Trophoblast cell (in vitro differentiated cells and primary cell): ENCODE data around the gene ADM2.

Experiments used
- DNase-seq, 2 donors: peaks; one replicate each; pipeline ENCODE4 v3.0.0-alpha.2; 2016
- H2AFZ ChIP-seq: 2 replicates; pipeline ENCODE4 v1.6.1; 2013; ENCODE audit warnings: low read length, moderate library complexity, mild to moderate bottlenecking; ENCODE audit not compliant: insufficient read depth, poor library complexity
- H2AK5ac ChIP-seq: 2 replicates; pipeline ENCODE4 v1.6.1; 2013; ENCODE audit warnings: mild to moderate bottlenecking, low read length
- H2BK120ac ChIP-seq: 2 replicates; pipeline ENCODE4 v1.6.1; 2013; ENCODE audit warnings: low read length, mild to moderate bottlenecking, moderate library complexity; ENCODE audit not compliant: insufficient read depth, poor library complexity
- H2BK12ac ChIP-seq: 2 replicates; pipeline ENCODE4 v1.6.1; 2013; ENCODE audit warnings: mild to moderate bottlenecking, low read length, moderate library complexity
- H2BK5ac ChIP-seq: 2 replicates; pipeline ENCODE4 v1.6.1; 2013; ENCODE audit warnings: low read length, low read depth, moderate library complexity, mild to moderate bottlenecking; ENCODE audit not compliant: poor library complexity
- H3K14ac ChIP-seq: 2 replicates; pipeline ENCODE4 v1.6.1; 2013; ENCODE audit warnings: mild to moderate bottlenecking, low read length
- H3K18ac ChIP-seq: 2 replicates; pipeline ENCODE4 v1.6.1; 2013; ENCODE audit warnings: mild to moderate bottlenecking, low read length
- H3K23ac ChIP-seq: 2 replicates; pipeline ENCODE4 v1.6.1; 2013; ENCODE audit warnings: low read length
- H3K27ac ChIP-seq: 2 replicates; pipeline ENCODE4 v1.5.1; 2013; ENCODE audit warnings: low read depth, mild to moderate bottlenecking, inconsistent platforms, low read length, moderate library complexity
- H3K27me3 ChIP-seq: 2 replicates; pipeline ENCODE4 v1.6.1; 2013; ENCODE audit warnings: inconsistent platforms, mild to moderate bottlenecking, low read length, moderate library complexity; ENCODE audit not compliant: insufficient read depth
- H3K36me3 ChIP-seq, 2 experiments: 1 replicate in 1 of 2; 2 replicates in 1 of 2; pipeline ENCODE4 v1.6.1; 2013; ENCODE audit warnings: low read length in 2 of 2, mild to moderate bottlenecking in 2 of 2, moderate library complexity in 1 of 2; ENCODE audit not compliant: insufficient read depth in 2 of 2, control insufficient read depth in 1 of 2
- H3K4ac ChIP-seq: 2 replicates; pipeline ENCODE4 v1.6.1; 2013; ENCODE audit warnings: low read depth, mild to moderate bottlenecking, low read length, moderate library complexity
- H3K4me1 ChIP-seq, 2 experiments: 1 replicate in 1 of 2; 2 replicates in 1 of 2; pipeline ENCODE4 v1.6.1; 2013; ENCODE audit warnings: low read length in 2 of 2, mild to moderate bottlenecking in 2 of 2, moderate library complexity in 1 of 2; ENCODE audit not compliant: insufficient read depth in 2 of 2, control insufficient read depth in 1 of 2
- H3K4me2 ChIP-seq: 2 replicates; pipeline ENCODE4 v1.6.1; 2013; ENCODE audit warnings: inconsistent platforms, mild to moderate bottlenecking, low read length, moderate library complexity
- H3K4me3 ChIP-seq: 2 replicates; pipeline ENCODE4 v1.5.1; 2013; ENCODE audit warnings: mild to moderate bottlenecking, low read depth, low read length, inconsistent platforms
- H3K79me1 ChIP-seq: one replicate; pipeline ENCODE4 v1.6.1; 2013; ENCODE audit warnings: low read length
- H3K79me2 ChIP-seq: 2 replicates; pipeline ENCODE4 v1.6.1; 2013; ENCODE audit warnings: low read length, mild to moderate bottlenecking; ENCODE audit not compliant: control insufficient read depth, insufficient read depth, poor library complexity
- H3K9ac ChIP-seq: 2 replicates; pipeline ENCODE4 v1.6.1; 2013; ENCODE audit warnings: mild to moderate bottlenecking, low read length
- H3K9me3 ChIP-seq: 2 replicates; pipeline ENCODE4 v1.6.1; 2013; ENCODE audit warnings: low read depth, mild to moderate bottlenecking, control low read depth, inconsistent platforms, low read length; ENCODE audit not compliant: insufficient read depth
- H4K12ac ChIP-seq: 2 replicates; pipeline ENCODE4 v1.6.1; 2013; ENCODE audit warnings: low read depth, mild to moderate bottlenecking, low read length, moderate library complexity
- H4K8ac ChIP-seq: 2 replicates; pipeline ENCODE4 v1.6.1; 2013; ENCODE audit warnings: low read depth, mild to moderate bottlenecking, low read length, moderate library complexity
- H4K91ac ChIP-seq: one replicate; pipeline ENCODE4 v1.6.1; 2013; ENCODE audit warnings: low read depth, mild to moderate bottlenecking, low read length, moderate library complexity
- WGBS: extraction: QIAGEN DNeasy Blood & Tissue Kit; methylation state at CpG from one replicate; pipeline ENCODE4 v1.1.7; 2013; ENCODE audit warnings: missing lambda C conversion rate; ENCODE audit not compliant: insufficient read length, insufficient coverage; ENCODE audit errors: extremely low coverage; 5-methylcytosine and 5-hydroxymethylcytosine counted together

The ADM2 gene

GRCh38 chr22:50460938-50461337 lies 20.4 kb upstream of the ADM2 start:
- Histone ChIP-seq H3K23ac (no peak overlapping the region), H3K79me2 (no peaks in the 10 kb centered on the region), H3K79me1 (no peaks in the 10 kb centered on the region), H4K8ac (no peak overlapping the region), H3K4me1 (no peaks in the 10 kb centered on the region), H3K27me3 (no peaks in the 10 kb centered on the region), H3K9me3 (no peaks in the 10 kb centered on the region), H4K91ac (no peak overlapping the region), H3K36me3 (peaks cover 95 to 96% of the 10 kb centered on the region in 2 experiments), H2BK12ac (no peak overlapping the region), H3K4me3 (no peak overlapping the region), H2BK5ac (no peak overlapping the region), H3K4ac (no peak overlapping the region), H4K12ac (no peak overlapping the region), H3K4me2 (no peak overlapping the region), H2AK5ac (no peak overlapping the region), H3K27ac (no peak overlapping the region), H3K9ac (no peak overlapping the region), H2AFZ (no peak overlapping the region), H2BK120ac (no peak overlapping the region), H3K14ac (no peak overlapping the region), H3K18ac (no peak overlapping the region)
- WGBS: no CpG with 5 or more reads among the region's 17 CpGs
- peak; percentile 86 to 92 for DNase-seq

GRCh38 chr22:50461536-50461935 lies 19.8 kb upstream of the ADM2 start:
- Histone ChIP-seq H2BK120ac (no peak overlapping the region), H3K36me3 (peaks cover 96 to 97% of the 10 kb centered on the region in 2 experiments), H3K79me2 (no peaks in the 10 kb centered on the region), H3K4me1 (no peaks in the 10 kb centered on the region), H3K14ac (no peak overlapping the region), H3K9me3 (no peaks in the 10 kb centered on the region), H4K8ac (no peak overlapping the region), H3K27ac (no peak overlapping the region), H3K23ac (no peak overlapping the region), H2BK12ac (no peak overlapping the region), H3K79me1 (no peaks in the 10 kb centered on the region), H3K4ac (no peak overlapping the region), H3K18ac (no peak overlapping the region), H2AFZ (no peak overlapping the region), H4K91ac (no peak overlapping the region), H2AK5ac (no peak overlapping the region), H3K4me3 (no peak overlapping the region), H2BK5ac (no peak overlapping the region), H3K9ac (no peak overlapping the region), H3K4me2 (no peak overlapping the region), H4K12ac (no peak overlapping the region), H3K27me3 (no peaks in the 10 kb centered on the region)
- DNase-seq: no peak
- no CpG with 5 or more reads among the region's 26 CpGs for WGBS

DNA sequence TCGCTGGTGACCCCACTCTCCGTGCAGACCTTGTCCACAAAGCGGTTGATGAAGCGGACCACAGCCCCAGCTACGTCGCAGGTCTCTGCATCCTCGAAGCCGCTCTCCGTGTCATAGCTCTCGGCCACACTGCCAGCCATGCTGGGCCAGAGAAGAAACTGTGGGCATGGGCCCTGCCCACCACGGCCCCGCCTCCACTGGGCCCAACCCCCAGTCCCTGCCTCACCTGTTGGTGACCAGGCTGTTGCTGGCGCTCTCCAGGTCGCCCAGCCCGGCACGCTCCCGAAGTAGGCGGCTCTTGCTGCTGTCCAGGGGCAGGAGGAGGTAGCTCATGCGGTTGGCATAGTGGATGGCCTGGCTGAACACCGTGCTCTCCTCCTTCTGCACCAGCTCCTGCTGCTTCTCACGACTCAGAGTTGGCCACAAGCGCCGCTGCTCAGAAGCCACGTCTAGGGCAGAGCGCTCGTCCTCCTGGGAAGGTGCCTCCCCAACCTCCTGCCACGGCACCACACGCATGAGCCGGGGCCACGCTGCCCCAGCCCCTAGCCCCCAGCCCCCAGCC lies 19.3 kb upstream of the ADM2 start:
- Histone ChIP-seq H2BK5ac (no peak overlapping the region), H3K23ac (no peak overlapping the region), H3K4me1 (no peaks in the 10 kb centered on the region), H3K79me1 (no peaks in the 10 kb centered on the region), H3K9ac (no peak overlapping the region), H2BK120ac (no peak overlapping the region), H3K14ac (no peak overlapping the region), H3K27me3 (no peaks in the 10 kb centered on the region), H4K91ac (no peak overlapping the region), H2AK5ac (no peak overlapping the region), H2AFZ (no peak overlapping the region), H3K4me2 (no peak overlapping the region), H2BK12ac (no peak overlapping the region), H3K4ac (no peak overlapping the region), H3K79me2 (no peaks in the 10 kb centered on the region), H3K4me3 (no peak overlapping the region), H3K18ac (no peak overlapping the region), H3K9me3 (no peaks in the 10 kb centered on the region), H4K8ac (no peak overlapping the region), H3K27ac (no peak overlapping the region), H3K36me3 (peaks cover 96 to 97% of the 10 kb centered on the region in 2 experiments), H4K12ac (no peak overlapping the region)
- DNase-seq: no peak
- no CpG with 5 or more reads among the region's 30 CpGs for WGBS

DNA sequence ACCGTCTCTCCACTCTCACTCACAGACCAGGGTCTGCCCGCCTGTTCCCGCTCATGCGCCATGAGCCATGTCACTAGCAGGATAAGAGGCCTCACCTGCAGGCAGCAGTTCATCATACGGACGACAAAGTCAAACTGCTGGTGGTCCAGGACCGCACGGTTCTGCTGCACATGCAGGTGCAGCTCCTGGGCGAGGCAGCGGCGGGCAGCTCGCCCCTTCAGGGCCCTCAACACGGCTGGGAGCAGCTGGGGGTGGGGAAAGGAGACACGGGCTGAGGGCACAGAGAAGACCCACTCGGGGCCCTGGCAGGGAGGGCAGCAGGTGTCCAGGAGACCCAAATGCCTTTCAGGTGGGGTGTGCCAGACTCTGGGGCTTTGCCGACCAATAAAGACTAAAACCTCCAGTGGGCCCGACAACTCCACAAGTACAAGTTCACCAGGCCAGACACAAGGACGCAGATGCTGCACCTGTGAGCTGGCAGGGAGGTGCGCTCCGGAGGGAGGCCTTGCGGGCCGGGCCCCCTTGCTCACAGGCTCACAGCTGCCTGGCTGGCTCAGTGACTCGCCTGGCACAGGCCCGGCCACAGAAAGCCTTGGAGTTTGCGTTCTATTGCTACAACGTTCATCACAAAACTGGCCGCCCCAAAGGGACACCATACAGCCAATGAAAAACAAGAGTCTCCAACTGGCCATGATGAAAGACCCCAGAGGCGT lies 18.0 kb upstream of the ADM2 start:
- H2BK5ac ChIP-seq: no peak overlapping the region
- H3K4ac ChIP-seq: no peak overlapping the region
- H4K8ac ChIP-seq: no peak overlapping the region
- no peak for DNase-seq
- WGBS: no CpG with 5 or more reads among the region's 28 CpGs
- H3K4me1 ChIP-seq: no peaks in the 10 kb centered on the region
- H3K9ac ChIP-seq: no peak overlapping the region
- no peak overlapping the region for H4K91ac ChIP-seq
- H3K27ac ChIP-seq: no peak overlapping the region
- no peak overlapping the region for H3K23ac ChIP-seq
- no peak overlapping the region for H2AK5ac ChIP-seq
- H3K14ac ChIP-seq: no peak overlapping the region
- H3K79me2 ChIP-seq: no peaks in the 10 kb centered on the region
- H3K79me1 ChIP-seq: no peaks in the 10 kb centered on the region
- no peak overlapping the region for H3K18ac ChIP-seq
- peaks cover 97 to 98% of the 10 kb centered on the region in 2 experiments for H3K36me3 ChIP-seq
- H4K12ac ChIP-seq: no peak overlapping the region
- no peak overlapping the region for H2BK120ac ChIP-seq
- no peak overlapping the region for H3K4me2 ChIP-seq
- H2AFZ ChIP-seq: no peak overlapping the region
- H3K4me3 ChIP-seq: no peak overlapping the region
- no peak overlapping the region for H2BK12ac ChIP-seq
- no peaks in the 10 kb centered on the region for H3K9me3 ChIP-seq
- no peaks in the 10 kb centered on the region for H3K27me3 ChIP-seq
